GM19438 (cell line): ENCODE data around the gene NYAP2.

Source experiments
- ATAC-seq: cut with Tn5 transposase; IDR thresholded peaks from one replicate; pipeline ENCODE4 v1.9.1; 2021; ENCODE audit warnings: low read depth; ENCODE audit not compliant: unreplicated experiment

Gene NYAP2

DNA sequence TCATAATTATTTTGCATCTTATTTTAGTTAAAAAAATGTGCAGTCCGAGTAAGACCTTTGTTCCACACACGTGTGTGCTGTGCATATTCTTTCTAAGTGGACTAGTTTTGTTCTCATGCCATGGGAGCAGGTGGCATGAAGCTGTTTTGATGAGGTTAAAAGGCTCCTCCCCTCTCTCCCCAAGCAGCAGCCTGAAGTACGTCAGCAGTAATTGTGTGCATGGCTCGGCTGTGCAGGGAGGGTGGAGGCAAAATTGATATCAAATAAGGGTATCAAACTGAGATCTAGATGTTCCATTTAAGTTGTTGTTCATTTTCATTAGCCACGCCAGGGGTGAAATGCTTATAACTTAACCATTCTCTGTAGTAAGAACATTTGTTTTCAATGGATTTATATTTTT, at the start of gene NYAP2:
Gene NYAP2, plus strand, starts transcription at position 207 of the 400 bp plus-strand sequence. CDS start 9,171 bp downstream, outside the sequence.
- no peak for ATAC-seq

- no peak for ATAC-seq
These were observed 45.9 kb upstream of the NYAP2 start for GRCh38 chr2:225353579-225354085.

DNA sequence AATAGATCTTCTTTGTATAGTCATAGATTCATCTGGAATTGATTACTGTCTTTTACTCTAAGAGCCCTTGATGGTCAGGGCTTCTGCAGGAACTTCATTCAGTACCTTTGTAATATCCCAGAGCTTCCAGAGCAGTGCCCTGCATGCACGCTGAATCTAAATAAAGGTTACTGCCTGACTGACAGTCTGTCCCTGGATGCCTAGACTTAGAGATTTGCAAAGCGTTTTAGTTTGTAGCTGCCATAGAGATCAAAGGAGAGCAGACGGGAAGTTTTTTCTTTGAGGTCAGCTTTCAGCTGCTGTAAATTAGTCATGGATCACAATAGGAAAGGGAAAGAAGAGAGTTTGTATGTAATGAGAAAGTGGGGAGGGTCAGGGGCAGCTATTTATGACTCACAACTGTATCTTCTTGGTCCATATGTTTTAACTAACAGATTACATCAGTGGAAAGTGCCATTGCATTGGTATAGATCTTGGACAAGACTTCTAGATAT, 45.2 kb upstream of the NYAP2 start:
- ATAC-seq = no peak

DNA sequence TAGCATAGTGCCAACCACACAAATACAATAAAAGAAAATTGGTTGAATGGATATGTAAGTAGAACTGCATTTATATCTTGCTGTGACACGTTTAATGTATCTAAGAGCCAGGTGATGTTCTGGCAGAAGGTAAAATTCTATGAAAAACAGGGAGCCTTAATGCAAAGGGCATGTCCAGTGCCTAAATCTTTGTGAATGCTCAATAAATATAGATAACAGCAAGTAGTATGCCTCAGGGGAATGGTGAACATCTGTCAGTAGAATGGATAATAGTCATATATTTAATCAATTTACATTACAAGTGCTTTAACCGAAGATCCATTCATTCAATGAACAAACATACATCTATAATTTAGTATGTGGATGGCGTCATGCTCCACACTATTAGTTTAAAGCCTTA, 43.7 kb upstream of the NYAP2 start:
- ATAC-seq = no peak

- ATAC-seq = no peak
These were observed 32.8 kb upstream of the NYAP2 start for GRCh38 chr2:225366731-225367130.

DNA sequence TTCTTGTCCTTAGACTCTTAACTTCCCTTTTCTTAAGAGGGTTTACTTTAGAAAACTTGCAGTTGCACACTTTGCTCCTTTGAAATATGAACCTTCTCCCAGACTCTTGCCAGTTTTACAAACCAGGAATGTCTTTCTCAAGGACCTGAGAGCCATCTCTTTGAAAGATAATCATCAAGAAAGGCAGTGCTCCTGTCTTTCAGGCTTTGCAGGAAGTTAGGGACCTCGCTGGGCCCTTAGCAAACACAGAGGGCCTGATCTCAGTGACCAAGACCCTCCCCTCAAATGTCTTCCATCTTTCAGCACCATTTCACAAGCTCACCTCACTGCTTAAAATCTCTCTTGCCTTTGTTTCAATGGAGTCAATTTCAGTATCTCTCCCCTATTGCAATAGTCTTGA, 32.0 kb upstream of the NYAP2 start:
- ATAC-seq = no peak

- ATAC-seq = no peak
These were observed 20.5 kb upstream of the NYAP2 start for GRCh38 chr2:225378984-225379383.

GRCh38 chr2:225379856-225380255, 19.7 kb upstream of the NYAP2 start:
- ATAC-seq = no peak

GRCh38 chr2:225381609-225382008, 17.9 kb upstream of the NYAP2 start:
- no peak for ATAC-seq

GRCh38 chr2:225398372-225398771, 1.1 kb upstream of the NYAP2 start:
- ATAC-seq = no peak

DNA sequence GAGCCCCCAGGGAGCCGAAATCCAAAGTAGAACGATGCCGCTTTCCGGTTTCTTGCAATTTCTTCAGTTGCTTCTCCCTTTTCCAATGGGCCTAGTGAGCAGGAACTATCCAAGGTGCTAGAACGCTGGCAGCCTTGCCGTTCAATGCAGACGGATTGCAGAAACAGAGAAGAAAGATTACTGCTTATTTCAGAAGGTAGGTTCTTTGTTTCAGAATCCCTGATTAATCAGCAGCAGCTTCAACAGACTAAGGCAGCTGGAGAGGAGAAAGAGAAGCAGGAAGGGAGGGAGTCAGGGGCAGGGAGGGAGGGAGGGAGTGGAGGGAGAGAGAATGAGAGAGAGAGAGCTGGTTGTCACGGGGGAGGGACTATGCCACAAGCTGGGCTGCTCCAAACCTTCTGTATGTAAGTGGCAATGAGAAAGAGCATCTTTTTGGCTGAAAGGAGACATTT, 576 bp downstream of the NYAP2 start:
- no peak for ATAC-seq

- ATAC-seq = no peak
These were observed 1.3 kb downstream of the NYAP2 start for GRCh38 chr2:225400546-225401400.

DNA sequence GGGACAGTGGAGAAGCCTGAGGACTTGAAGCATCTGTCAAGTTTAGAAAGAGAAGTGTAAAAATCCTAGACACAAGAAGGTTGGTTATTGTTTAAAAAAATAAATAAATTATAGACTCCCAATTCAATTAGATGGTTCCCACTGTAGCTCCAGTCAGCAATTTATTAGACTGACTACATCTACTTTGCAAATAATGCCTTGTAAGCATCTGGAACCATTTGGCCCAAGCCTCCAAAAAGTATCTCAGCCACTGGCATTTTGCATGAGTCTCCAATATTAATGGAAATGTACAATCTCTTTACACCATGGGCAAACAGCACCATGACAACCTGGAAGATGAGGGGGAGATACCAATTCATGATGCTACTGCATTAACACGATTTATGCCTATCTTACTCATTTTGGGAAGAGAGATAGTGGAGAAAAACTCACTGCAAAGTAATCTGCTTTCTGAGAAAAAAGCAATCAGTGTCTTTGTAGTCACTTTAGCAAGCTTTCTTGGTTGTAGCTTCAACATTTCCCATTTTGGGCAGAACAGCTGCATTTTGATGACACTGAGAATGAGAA, 2.8 kb downstream of the NYAP2 start:
- no peak for ATAC-seq

GRCh38 chr2:225411452-225411851, 11.9 kb downstream of the NYAP2 start:
- no peak for ATAC-seq

DNA sequence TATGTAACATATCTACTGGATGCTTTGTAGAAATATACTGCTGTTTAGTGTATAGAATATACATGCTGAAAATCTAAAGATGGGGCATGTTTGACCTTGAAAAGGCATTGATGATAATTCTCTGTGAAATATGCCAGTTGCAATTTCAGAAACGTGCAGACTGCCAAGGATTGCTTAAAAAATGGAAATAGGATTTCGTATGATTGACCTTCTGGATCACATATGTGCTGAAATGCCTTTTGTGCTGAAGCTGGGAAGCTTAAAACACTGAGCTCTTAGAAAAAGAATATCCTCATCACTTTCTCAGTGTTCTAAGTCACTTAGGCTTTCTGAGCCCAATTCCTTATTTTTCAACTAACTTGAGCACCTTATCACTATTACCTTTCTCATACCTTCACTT, 14.3 kb downstream of the NYAP2 start:
- no peak for ATAC-seq

- no peak for ATAC-seq
These were observed 15.4 kb downstream of the NYAP2 start for GRCh38 chr2:225414902-225415301.

- ATAC-seq = no peak
These were observed 15.8 kb downstream of the NYAP2 start for GRCh38 chr2:225415341-225415740.

- no peak for ATAC-seq
These were observed 16.3 kb downstream of the NYAP2 start for GRCh38 chr2:225415792-225416191.

- no peak for ATAC-seq
These were observed 17.3 kb downstream of the NYAP2 start for GRCh38 chr2:225416616-225417367.

DNA sequence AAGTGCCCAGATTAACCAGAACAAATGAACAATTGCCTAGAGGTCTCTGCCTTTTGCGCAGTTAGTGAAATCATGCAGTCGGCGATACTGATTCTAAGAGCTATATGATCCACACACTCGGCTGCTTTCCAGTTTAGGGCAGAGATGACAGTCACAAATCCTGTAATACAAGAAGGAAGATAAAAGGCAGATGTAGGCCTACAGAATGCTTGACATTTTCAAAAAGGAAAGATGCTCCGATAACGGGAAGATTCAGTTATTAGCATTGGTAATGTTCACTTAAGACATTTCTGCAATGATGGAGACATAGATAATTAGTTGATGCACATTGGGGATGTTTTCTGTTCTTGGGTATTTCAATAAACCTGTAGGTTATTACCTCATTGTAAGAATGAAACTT, 19.5 kb downstream of the NYAP2 start:
- ATAC-seq = no peak

DNA sequence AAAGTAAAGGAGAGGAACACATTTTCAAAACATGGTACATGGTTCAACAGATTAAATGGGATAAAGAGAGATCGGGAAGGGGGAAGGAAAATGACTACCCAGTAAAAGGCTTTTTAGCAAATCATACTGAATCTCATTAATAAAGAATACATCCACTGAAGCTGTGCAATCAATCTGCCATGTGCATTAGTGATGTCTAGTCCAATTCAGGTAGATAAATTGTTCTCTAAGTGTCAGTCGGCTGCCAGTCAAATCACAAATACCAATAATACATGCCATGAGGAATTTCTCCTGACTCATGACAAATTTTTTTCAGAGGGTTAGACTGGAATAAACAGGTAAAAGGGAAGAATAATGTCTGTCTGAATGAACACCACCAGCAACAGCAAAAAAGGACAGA, 22.6 kb downstream of the NYAP2 start:
- ATAC-seq = no peak
